Mononuclear cell (primary cell): ENCODE results near the gene PCDH8. TPM values are rescaled to one million over a fixed set of nuclear protein-coding genes. Genes with fewer than 3 reads are reported as not detected.

Source experiments
- H3K27me3 ChIP-seq: 2 replicates; pipeline ENCODE4 v1.6.0; 2011; ENCODE audit warnings: low read length, control low read depth; ENCODE audit not compliant: insufficient read depth
- H3K4me1 ChIP-seq: 2 replicates; pipeline ENCODE4 v1.5.1; 2011; ENCODE audit warnings: mild to moderate bottlenecking, low read length, control low read depth; ENCODE audit not compliant: insufficient read depth
- H3K4me3 ChIP-seq: 2 replicates; pipeline ENCODE4 v1.5.1; 2011; ENCODE audit warnings: mild to moderate bottlenecking, low read length, moderate library complexity
- H3K9me3 ChIP-seq: 2 replicates; pipeline ENCODE4 v1.5.1; 2011; ENCODE audit warnings: low read depth, mild to moderate bottlenecking, control low read depth, low read length
- total RNA-seq: library from RNA; depleted of rRNA; stranded (reverse); fragments of >200 nt; gene quantifications from one replicate; pipeline ENCODE4 v1.2.3, GENCODE V29; 2012

PCDH8 gene
- total RNA-seq, 1 donor = not detected

GRCh38 chr13:52811841-52812240, 36.6 kb downstream of the PCDH8 start:
- no peak overlapping the region for H3K4me3 ChIP-seq
- no peaks in the 10 kb centered on the region for H3K27me3 ChIP-seq
- no peaks in the 10 kb centered on the region for H3K4me1 ChIP-seq
- H3K9me3 ChIP-seq = no peaks in the 10 kb centered on the region

- H3K27me3 ChIP-seq = no peaks in the 10 kb centered on the region
- no peaks in the 10 kb centered on the region for H3K9me3 ChIP-seq
- no peaks in the 10 kb centered on the region for H3K4me1 ChIP-seq
- no peak overlapping the region for H3K4me3 ChIP-seq
Measured at GRCh38 chr13:52810526-52810925, 37.9 kb downstream of the PCDH8 start.

- Histone ChIP-seq H3K27me3 (peaks cover 2% of the 10 kb centered on the region), H3K9me3 (no peaks in the 10 kb centered on the region), H3K4me1 (no peaks in the 10 kb centered on the region), H3K4me3 (no peak overlapping the region)
Measured at GRCh38 chr13:52810011-52810410, 38.4 kb downstream of the PCDH8 start.

- Histone ChIP-seq H3K9me3 (no peaks in the 10 kb centered on the region), H3K4me1 (no peaks in the 10 kb centered on the region), H3K4me3 (no peak overlapping the region), H3K27me3 (peaks cover 2% of the 10 kb centered on the region)
Measured at GRCh38 chr13:52809310-52809769, 39.1 kb downstream of the PCDH8 start.

- Histone ChIP-seq H3K27me3 (peaks cover 2% of the 10 kb centered on the region), H3K9me3 (no peaks in the 10 kb centered on the region), H3K4me1 (no peaks in the 10 kb centered on the region), H3K4me3 (no peak overlapping the region)
Measured at GRCh38 chr13:52808842-52809219, 39.6 kb downstream of the PCDH8 start.

GRCh38 chr13:52806029-52806428, 42.4 kb downstream of the PCDH8 start:
- H3K27me3 ChIP-seq = peaks cover 2% of the 10 kb centered on the region
- H3K9me3 ChIP-seq = no peaks in the 10 kb centered on the region
- no peaks in the 10 kb centered on the region for H3K4me1 ChIP-seq
- H3K4me3 ChIP-seq = no peak overlapping the region

GRCh38 chr13:52804202-52804641, 44.2 kb downstream of the PCDH8 start:
- Histone ChIP-seq H3K9me3 (no peaks in the 10 kb centered on the region), H3K4me3 (no peak overlapping the region), H3K4me1 (no peaks in the 10 kb centered on the region), H3K27me3 (peaks cover 2% of the 10 kb centered on the region)

GRCh38 chr13:52800856-52801255, 47.6 kb downstream of the PCDH8 start:
- peaks cover 2% of the 10 kb centered on the region for H3K27me3 ChIP-seq
- H3K4me1 ChIP-seq = no peaks in the 10 kb centered on the region
- H3K4me3 ChIP-seq = no peak overlapping the region
- H3K9me3 ChIP-seq = no peaks in the 10 kb centered on the region

GRCh38 chr13:52798770-52799430, 49.5 kb downstream of the PCDH8 start:
- H3K9me3 ChIP-seq = no peaks in the 10 kb centered on the region
- no peak overlapping the region for H3K4me3 ChIP-seq
- no peaks in the 10 kb centered on the region for H3K4me1 ChIP-seq
- no peaks in the 10 kb centered on the region for H3K27me3 ChIP-seq

GRCh38 chr13:52797176-52797575, 51.3 kb downstream of the PCDH8 start:
- Histone ChIP-seq H3K9me3 (no peaks in the 10 kb centered on the region), H3K27me3 (no peaks in the 10 kb centered on the region), H3K4me1 (no peaks in the 10 kb centered on the region)

GRCh38 chr13:52794589-52794988, 53.9 kb downstream of the PCDH8 start:
- Histone ChIP-seq H3K27me3 (no peaks in the 10 kb centered on the region), H3K4me1 (no peaks in the 10 kb centered on the region), H3K4me3 (no peak overlapping the region), H3K9me3 (no peaks in the 10 kb centered on the region)

More at GRCh38 chr13:52797176-52797575, 51.3 kb downstream of the PCDH8 start:
- no peak overlapping the region for H3K4me3 ChIP-seq

- Histone ChIP-seq H3K27me3 (no peaks in the 10 kb centered on the region), H3K4me1 (no peaks in the 10 kb centered on the region), H3K4me3 (no peak overlapping the region), H3K9me3 (no peaks in the 10 kb centered on the region)
Measured at GRCh38 chr13:52793515-52794061, 54.9 kb downstream of the PCDH8 start.

Other genes with a start within 250 kb of the PCDH8 start
- gene HNRNPA1L2, start 206.2 kb downstream of the PCDH8 start, total RNA-seq = 8.2 TPM
- 14.9 TPM for gene SUGT1, start 195.8 kb downstream of the PCDH8 start, total RNA-seq
- gene CNMD, start 108.8 kb downstream of the PCDH8 start, total RNA-seq = 0.10 TPM
- 0.10 TPM for gene OLFM4, start 180.2 kb upstream of the PCDH8 start, total RNA-seq